Measurements from ENCODE around the gene RPS27A. TPM values are rescaled to one million over a fixed set of nuclear protein-coding genes. Genes with fewer than 3 reads are reported as not detected.

RPS27A gene
- total RNA-seq, 4 donors from 2014 or later: 888 to 1,822 (median 1,618) TPM

DNA sequence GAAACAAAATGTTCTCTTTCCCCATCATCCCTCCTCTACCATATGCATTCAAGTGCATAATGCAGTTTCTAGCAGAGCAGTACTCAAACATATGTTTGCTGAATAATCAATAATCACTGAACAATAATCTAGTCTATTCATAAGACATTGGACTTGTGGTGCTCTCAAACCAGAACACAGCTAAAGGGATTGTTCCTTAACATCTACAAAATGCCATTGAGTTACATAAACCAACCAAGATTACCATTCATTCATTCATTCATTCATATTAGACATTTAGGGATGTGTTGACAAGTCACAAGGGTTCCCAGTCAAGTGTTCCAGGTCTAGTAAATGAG lies 4.3 kb upstream of the RPS27A start:
- TF ChIP-seq POLR2A (IDR thresholded peaks at IDR 0.05): no peak
- TF ChIP-seq EP300 (IDR thresholded peaks at IDR 0.05): no peak
- TF ChIP-seq POLR2AphosphoS5 (IDR thresholded peaks at IDR 0.05): no peak
- TF ChIP-seq, protein P1, sequence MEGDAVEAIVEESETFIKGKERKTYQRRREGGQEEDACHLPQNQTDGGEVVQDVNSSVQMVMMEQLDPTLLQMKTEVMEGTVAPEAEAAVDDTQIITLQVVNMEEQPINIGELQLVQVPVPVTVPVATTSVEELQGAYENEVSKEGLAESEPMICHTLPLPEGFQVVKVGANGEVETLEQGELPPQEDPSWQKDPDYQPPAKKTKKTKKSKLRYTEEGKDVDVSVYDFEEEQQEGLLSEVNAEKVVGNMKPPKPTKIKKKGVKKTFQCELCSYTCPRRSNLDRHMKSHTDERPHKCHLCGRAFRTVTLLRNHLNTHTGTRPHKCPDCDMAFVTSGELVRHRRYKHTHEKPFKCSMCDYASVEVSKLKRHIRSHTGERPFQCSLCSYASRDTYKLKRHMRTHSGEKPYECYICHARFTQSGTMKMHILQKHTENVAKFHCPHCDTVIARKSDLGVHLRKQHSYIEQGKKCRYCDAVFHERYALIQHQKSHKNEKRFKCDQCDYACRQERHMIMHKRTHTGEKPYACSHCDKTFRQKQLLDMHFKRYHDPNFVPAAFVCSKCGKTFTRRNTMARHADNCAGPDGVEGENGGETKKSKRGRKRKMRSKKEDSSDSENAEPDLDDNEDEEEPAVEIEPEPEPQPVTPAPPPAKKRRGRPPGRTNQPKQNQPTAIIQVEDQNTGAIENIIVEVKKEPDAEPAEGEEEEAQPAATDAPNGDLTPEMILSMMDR (IDR thresholded peaks at IDR 0.05): no peak
- Histone ChIP-seq H3K36me3 (no peaks in the 10 kb centered on the region), H3K27me3 (no peaks in the 10 kb centered on the region), H3K27ac (no peak overlapping the region), H3K4me1 (peaks cover 10% of the 10 kb centered on the region), H3K9me3 (no peaks in the 10 kb centered on the region), H3K4me3 (no peak overlapping the region)
- no peak for DNase-seq (ENCODE audit: low spot score in 2 of 2)

DNA sequence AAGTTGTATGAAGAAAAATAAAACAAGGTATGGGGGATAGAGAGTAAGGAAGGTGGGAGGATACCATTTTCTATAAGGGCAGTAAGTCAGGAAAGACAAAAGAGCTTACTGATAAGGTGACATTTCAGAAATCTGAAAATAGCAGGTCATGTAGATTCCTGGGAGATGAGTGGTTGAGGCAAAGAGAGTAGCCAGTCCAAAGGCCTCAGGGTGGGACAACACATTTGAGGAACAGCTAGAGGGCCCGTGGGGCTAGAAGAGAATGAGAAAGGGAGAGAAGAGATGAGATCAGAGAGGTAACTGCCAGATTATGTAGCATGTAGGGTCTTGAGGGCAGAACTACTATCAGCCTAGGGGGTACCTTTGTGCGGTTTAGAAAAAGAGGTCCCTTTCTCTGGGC lies 3.3 kb upstream of the RPS27A start:
- H3K9me3 ChIP-seq: no peaks in the 10 kb centered on the region
- peaks cover 20% of the 10 kb centered on the region for H3K4me1 ChIP-seq
- H3K27me3 ChIP-seq: no peaks in the 10 kb centered on the region
- no peak for DNase-seq (ENCODE audit: low spot score in 2 of 2)
- TF ChIP-seq, protein P1 (IDR thresholded peaks at IDR 0.05): no peak
- TF ChIP-seq POLR2AphosphoS5 (IDR thresholded peaks at IDR 0.05) (no peak), POLR2A (IDR thresholded peaks at IDR 0.05) (no peak), EP300 (IDR thresholded peaks at IDR 0.05) (no peak)
- peaks cover 5% of the 10 kb centered on the region for H3K36me3 ChIP-seq
- no peak overlapping the region for H3K27ac ChIP-seq
- no peak overlapping the region for H3K4me3 ChIP-seq
- WGBS: 96% methylated on average over 2 of the region's 2 CpGs

DNA sequence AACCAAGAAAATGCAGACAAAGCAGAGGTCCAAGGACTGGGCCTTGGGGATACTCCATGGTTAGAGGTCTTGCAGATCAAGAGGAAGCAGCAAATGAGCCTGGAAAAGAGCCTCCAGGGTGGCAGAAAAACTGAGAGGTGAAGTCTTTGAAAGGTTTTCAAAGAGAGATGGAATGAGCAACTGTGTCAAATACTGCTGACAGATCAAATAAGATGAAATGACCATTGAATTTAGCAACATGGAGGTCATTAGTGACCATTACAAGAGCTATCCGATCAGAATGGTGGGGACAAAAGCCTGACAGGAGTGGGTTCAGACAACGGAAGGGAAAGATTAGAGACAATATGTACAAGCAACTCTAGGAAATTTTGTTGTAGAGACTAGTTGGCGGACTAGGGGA lies 1.9 kb upstream of the RPS27A start:
- Histone ChIP-seq H3K4me1 (peaks cover 31% of the 10 kb centered on the region), H3K9me3 (no peaks in the 10 kb centered on the region), H3K27me3 (no peaks in the 10 kb centered on the region), H3K36me3 (peaks cover 18% of the 10 kb centered on the region), H3K27ac (no peak overlapping the region), H3K4me3 (no peak overlapping the region)
- 91% methylated on average over 3 of the region's 3 CpGs for WGBS
- DNase-seq (ENCODE audit: low spot score in 2 of 2): no peak
- no peak for TF ChIP-seq POLR2A (IDR thresholded peaks at IDR 0.05)
- no peak for TF ChIP-seq POLR2AphosphoS5 (IDR thresholded peaks at IDR 0.05)
- TF ChIP-seq, protein P1 (IDR thresholded peaks at IDR 0.05): no peak

GRCh38 chr2:55231546-55232083 lies 873 bp upstream of the RPS27A start:
- Histone ChIP-seq H3K27ac (peak overlapping the region; percentile 96), H3K27me3 (no peaks in the 10 kb centered on the region), H3K4me3 (peak overlapping the region; percentile 77), H3K9me3 (no peaks in the 10 kb centered on the region), H3K4me1 (peaks cover 31% of the 10 kb centered on the region), H3K36me3 (peaks cover 29% of the 10 kb centered on the region)
- no peak for DNase-seq (ENCODE audit: low spot score in 2 of 2)
- 10% methylated on average over 12 of the region's 13 CpGs for WGBS
- no peak for TF ChIP-seq POLR2A (IDR thresholded peaks at IDR 0.05)
- TF ChIP-seq EP300 (IDR thresholded peaks at IDR 0.05): no peak
- TF ChIP-seq POLR2AphosphoS5 (IDR thresholded peaks at IDR 0.05): no peak
- TF ChIP-seq, protein P1 (IDR thresholded peaks at IDR 0.05): no peak

DNA sequence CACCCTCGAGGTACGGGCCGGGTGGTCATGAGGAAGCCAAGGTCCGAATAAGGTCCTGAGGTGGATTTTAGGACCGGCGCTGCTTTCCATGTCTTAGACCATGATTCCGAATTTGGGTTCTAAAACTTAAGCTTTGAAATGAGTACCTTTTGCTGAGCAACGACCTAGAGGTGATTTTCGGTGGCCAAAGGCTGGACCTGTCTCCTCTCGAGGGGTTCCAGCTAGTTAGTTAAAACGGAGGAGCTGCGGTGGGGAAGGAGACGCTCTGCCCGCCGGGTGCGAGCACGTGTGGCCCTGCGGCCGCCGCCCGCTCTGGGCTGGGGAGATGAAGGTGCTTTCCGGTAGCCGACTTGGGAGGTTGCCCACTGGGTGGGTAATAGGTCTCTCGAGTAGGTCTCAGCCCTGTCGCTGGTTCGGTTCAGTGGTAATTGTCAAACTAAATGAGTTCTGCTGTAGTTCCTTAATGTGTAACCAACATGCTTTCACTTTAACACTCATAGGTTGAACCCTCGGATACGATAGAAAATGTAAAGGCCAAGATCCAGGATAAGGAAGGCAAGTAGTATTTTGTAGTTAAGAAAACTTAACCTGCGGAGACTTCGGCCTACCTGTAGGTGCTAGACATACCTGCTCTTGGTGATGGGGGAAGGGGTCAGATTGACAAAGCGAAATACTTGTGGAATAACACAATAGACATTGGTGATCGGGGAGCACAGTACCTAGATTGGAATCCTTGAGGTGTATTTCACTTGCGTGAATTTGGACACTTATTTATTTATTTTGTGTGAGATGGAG lies 572 bp downstream of the RPS27A start:
- H3K36me3 ChIP-seq: peaks cover 39% of the 10 kb centered on the region
- peak overlapping the region; percentile 77 for H3K4me3 ChIP-seq
- H3K27me3 ChIP-seq: no peaks in the 10 kb centered on the region
- peak in 1 of 2 donors; percentile 76 for DNase-seq (ENCODE audit: low spot score in 2 of 2)
- H3K4me1 ChIP-seq: peaks cover 31% of the 10 kb centered on the region
- peak overlapping the region; percentile 96 for H3K27ac ChIP-seq
- TF ChIP-seq POLR2A (IDR thresholded peaks at IDR 0.05) (no peak), POLR2AphosphoS5 (IDR thresholded peaks at IDR 0.05) (no peak), EP300 (IDR thresholded peaks at IDR 0.05) (no peak)
- TF ChIP-seq, protein P1 (IDR thresholded peaks at IDR 0.05): no peak
- no peaks in the 10 kb centered on the region for H3K9me3 ChIP-seq
- 6% methylated on average over 21 of the region's 33 CpGs for WGBS
